Parathyroid adenoma (tissue), 2 donors: ENCODE results near the gene CNTN5.

Source experiments
- H2AFZ ChIP-seq: fragments of 300-600 bp; sonication (generic); one replicate; pipeline ENCODE4 v1.7.0; 2017; ENCODE audit warnings: antibody characterized with exemption, mild to moderate bottlenecking
- H3K27ac ChIP-seq: fragments of 300-600 bp; sonication (generic); one replicate; pipeline ENCODE4 v1.7.0; 2017
- H3K27me3 ChIP-seq: fragments of 300-600 bp; sonication (generic); one replicate; pipeline ENCODE4 v1.7.0; 2017; ENCODE audit warnings: low read length; ENCODE audit not compliant: control insufficient read depth, insufficient read depth
- H3K36me3 ChIP-seq: fragments of 300-600 bp; sonication (generic); one replicate; pipeline ENCODE4 v1.7.0; 2017; ENCODE audit warnings: low read length; ENCODE audit not compliant: control insufficient read depth, insufficient read depth
- H3K4me1 ChIP-seq: fragments of 300-600 bp; sonication (generic); one replicate; pipeline ENCODE4 v1.7.0; 2017; ENCODE audit warnings: control low read depth
- H3K4me2 ChIP-seq: fragments of 300-600 bp; sonication (generic); one replicate; pipeline ENCODE4 v1.7.0; 2017; ENCODE audit warnings: low read length
- H3K4me3 ChIP-seq: fragments of 300-600 bp; sonication (generic); one replicate; pipeline ENCODE4 v1.7.0; 2017; ENCODE audit warnings: low read depth, low read length
- H3K79me2 ChIP-seq: fragments of 300-600 bp; sonication (generic); one replicate; pipeline ENCODE4 v1.7.0; 2017; ENCODE audit warnings: control low read depth
- H3K9ac ChIP-seq: fragments of 300-600 bp; sonication (generic); one replicate; pipeline ENCODE4 v1.7.0; 2017; ENCODE audit warnings: mild to moderate bottlenecking
- H3K9me3 ChIP-seq: fragments of 300-600 bp; sonication (generic); one replicate; pipeline ENCODE4 v1.7.0; 2017; ENCODE audit warnings: low read length; ENCODE audit not compliant: control insufficient read depth
- TF ChIP-seq, protein P1 (sequence below): fragments of 300-600 bp; sonication (generic); IDR thresholded peaks from one replicate; pipeline ENCODE4 v1.7.0; 2017; ENCODE audit warnings: antibody characterized with exemption, mild to moderate bottlenecking
- donor health status: primary hyperparathyroidism.

CNTN5 gene

DNA sequence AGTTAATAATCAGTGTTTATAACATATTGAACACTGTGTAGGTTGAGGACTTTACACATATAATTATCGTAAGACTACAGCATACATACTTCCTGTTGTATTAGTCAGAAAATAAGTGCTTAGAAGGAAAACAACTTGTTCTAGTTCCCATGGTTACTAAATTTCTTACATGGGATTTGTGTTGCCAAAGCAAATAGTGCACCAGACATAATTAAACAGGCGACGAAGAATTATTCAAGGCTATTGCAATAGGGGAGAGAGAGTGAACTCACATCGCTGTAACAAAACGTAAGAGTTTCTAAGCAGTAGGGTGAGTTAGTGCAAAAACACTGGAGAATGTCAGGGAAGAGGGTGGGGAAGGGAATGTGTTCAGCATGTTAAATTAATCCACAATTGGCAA lies 347.8 kb downstream of the CNTN5 start:
- no peak overlapping the region for H3K9ac ChIP-seq
- no peak overlapping the region for H3K4me2 ChIP-seq
- H3K9me3 ChIP-seq, result no peaks in the 10 kb centered on the region
- no peak overlapping the region for H3K27ac ChIP-seq
- no peaks in the 10 kb centered on the region for H3K79me2 ChIP-seq
- H3K36me3 ChIP-seq, result no peaks in the 10 kb centered on the region
- H3K4me1 ChIP-seq, result no peaks in the 10 kb centered on the region
- H3K4me3 ChIP-seq, result no peak overlapping the region
- H3K27me3 ChIP-seq, result no peaks in the 10 kb centered on the region
- TF ChIP-seq, protein P1, sequence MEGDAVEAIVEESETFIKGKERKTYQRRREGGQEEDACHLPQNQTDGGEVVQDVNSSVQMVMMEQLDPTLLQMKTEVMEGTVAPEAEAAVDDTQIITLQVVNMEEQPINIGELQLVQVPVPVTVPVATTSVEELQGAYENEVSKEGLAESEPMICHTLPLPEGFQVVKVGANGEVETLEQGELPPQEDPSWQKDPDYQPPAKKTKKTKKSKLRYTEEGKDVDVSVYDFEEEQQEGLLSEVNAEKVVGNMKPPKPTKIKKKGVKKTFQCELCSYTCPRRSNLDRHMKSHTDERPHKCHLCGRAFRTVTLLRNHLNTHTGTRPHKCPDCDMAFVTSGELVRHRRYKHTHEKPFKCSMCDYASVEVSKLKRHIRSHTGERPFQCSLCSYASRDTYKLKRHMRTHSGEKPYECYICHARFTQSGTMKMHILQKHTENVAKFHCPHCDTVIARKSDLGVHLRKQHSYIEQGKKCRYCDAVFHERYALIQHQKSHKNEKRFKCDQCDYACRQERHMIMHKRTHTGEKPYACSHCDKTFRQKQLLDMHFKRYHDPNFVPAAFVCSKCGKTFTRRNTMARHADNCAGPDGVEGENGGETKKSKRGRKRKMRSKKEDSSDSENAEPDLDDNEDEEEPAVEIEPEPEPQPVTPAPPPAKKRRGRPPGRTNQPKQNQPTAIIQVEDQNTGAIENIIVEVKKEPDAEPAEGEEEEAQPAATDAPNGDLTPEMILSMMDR, result no peak
- no peak overlapping the region for H2AFZ ChIP-seq

DNA sequence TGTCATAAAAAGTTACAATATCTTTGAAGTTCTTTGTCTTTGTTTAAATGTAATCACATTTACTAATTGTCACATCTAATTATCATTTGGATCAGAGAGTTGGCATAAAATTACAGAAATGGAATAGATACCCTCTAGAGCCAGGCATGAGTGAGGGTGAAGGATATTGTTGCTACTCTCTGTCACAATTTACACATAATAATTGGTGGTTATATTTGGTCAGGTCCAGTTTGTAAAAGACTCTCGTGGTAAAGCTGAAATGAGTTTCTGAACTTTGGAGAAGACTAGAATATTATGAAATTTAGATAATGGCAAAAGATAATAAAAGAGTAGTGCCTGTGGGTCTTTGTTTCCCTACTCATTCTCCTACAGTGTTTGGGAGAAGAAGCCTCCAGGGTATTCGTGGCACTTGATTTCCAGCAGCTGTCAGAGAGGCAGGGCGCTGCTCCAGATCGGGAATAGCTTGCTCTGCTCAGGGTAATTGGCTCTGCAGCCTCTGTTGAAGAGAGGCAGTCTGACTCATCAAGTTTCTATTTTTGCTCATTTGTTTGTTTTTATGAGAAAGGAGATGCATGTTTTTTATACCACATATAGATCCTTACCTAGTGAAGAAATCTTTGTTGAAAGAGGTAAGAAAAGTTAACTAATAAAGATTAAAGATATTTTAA lies 349.9 kb downstream of the CNTN5 start:
- H3K27me3 ChIP-seq, result no peaks in the 10 kb centered on the region
- H3K4me1 ChIP-seq, result no peaks in the 10 kb centered on the region
- no peaks in the 10 kb centered on the region for H3K79me2 ChIP-seq
- H3K4me2 ChIP-seq, result no peak overlapping the region
- no peak overlapping the region for H3K9ac ChIP-seq
- H3K4me3 ChIP-seq, result no peak overlapping the region
- no peak overlapping the region for H2AFZ ChIP-seq
- no peak overlapping the region for H3K27ac ChIP-seq
- H3K36me3 ChIP-seq, result no peaks in the 10 kb centered on the region
- no peaks in the 10 kb centered on the region for H3K9me3 ChIP-seq
- TF ChIP-seq, protein P1, result no peak

DNA sequence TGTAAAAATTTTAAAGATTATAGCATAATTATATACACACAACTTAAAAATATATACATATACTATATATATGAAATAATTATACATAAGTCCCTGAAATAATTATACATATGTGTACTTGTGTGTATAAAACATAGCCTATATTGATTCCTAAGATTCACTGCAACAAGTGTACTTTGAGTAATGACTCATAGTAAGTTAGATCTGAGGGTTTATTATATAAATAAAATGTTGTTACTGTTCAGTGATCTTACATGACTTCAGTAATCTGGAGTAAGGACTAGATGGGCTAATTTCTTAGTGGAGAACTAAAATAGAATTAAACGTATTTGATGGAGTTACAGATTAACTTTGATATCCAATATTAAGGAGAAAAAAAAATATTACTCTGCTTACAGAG lies 350.5 kb downstream of the CNTN5 start:
- H3K27me3 ChIP-seq, result no peaks in the 10 kb centered on the region
- H3K36me3 ChIP-seq, result no peaks in the 10 kb centered on the region
- TF ChIP-seq, protein P1, result no peak
- H3K4me2 ChIP-seq, result no peak overlapping the region
- no peaks in the 10 kb centered on the region for H3K9me3 ChIP-seq
- H3K4me1 ChIP-seq, result no peaks in the 10 kb centered on the region
- H3K9ac ChIP-seq, result no peak overlapping the region
- no peak overlapping the region for H3K27ac ChIP-seq
- no peak overlapping the region for H3K4me3 ChIP-seq
- H3K79me2 ChIP-seq, result no peaks in the 10 kb centered on the region
- H2AFZ ChIP-seq, result no peak overlapping the region

DNA sequence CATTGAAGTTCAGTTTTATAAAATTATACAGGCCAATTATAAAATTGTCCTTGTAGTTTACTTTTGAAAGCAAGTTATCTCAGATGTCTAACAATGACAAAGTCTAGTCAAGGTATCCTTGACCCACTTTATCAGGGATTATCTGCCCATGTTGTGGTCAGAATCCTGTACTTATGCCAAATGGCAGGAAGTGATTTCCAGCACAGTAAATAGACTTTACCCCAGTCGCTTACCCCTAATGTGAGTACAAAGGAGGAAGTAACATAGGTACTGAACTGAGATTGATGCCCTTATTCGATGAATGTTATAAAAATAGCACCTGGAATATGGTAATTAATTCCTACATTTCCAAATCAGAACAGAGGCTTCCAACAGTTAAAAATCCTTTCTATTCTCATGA lies 355.7 kb downstream of the CNTN5 start:
- Histone ChIP-seq H2AFZ (no peak overlapping the region), H3K27me3 (no peaks in the 10 kb centered on the region), H3K4me1 (no peaks in the 10 kb centered on the region), H3K79me2 (no peaks in the 10 kb centered on the region), H3K4me3 (no peak overlapping the region), H3K9me3 (no peaks in the 10 kb centered on the region), H3K27ac (no peak overlapping the region), H3K9ac (no peak overlapping the region), H3K36me3 (no peaks in the 10 kb centered on the region), H3K4me2 (no peak overlapping the region)
- TF ChIP-seq, protein P1, result no peak

DNA sequence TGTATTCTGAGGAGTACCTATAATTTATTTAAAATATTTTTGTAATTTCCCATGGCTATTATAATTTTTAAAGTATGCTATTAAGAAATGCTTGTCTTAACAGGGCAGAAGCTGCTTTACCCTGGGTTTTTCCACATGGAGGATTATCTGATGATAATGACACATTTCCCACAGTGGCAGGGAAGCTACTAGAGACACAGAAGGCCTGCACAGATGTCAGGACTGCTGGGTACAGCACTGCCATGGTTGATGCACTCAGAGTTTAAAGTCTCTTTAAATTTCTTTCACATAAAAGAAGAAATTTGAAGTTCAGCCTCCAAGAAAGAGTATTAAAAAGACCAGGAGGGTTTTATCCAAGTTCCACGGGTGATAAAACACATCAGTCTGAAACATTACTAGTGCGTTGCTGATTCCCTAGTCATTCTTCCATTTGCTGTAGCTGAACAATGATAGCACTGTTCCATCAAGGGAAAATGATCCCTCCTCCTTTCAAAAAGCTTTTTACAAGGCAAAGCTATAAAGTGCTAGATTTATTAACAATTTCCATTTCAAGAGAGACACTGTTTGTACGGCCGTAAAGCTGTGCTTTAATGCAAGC lies 363.0 kb downstream of the CNTN5 start:
- Histone ChIP-seq H3K4me1 (no peaks in the 10 kb centered on the region), H3K9me3 (no peaks in the 10 kb centered on the region), H3K4me2 (no peak overlapping the region), H2AFZ (no peak overlapping the region), H3K79me2 (no peaks in the 10 kb centered on the region), H3K36me3 (no peaks in the 10 kb centered on the region), H3K4me3 (no peak overlapping the region), H3K27ac (no peak overlapping the region), H3K27me3 (no peaks in the 10 kb centered on the region), H3K9ac (no peak overlapping the region)
- TF ChIP-seq, protein P1, result no peak
